ENCODE measurements around the gene CALHM2.

The CALHM2 gene

DNA sequence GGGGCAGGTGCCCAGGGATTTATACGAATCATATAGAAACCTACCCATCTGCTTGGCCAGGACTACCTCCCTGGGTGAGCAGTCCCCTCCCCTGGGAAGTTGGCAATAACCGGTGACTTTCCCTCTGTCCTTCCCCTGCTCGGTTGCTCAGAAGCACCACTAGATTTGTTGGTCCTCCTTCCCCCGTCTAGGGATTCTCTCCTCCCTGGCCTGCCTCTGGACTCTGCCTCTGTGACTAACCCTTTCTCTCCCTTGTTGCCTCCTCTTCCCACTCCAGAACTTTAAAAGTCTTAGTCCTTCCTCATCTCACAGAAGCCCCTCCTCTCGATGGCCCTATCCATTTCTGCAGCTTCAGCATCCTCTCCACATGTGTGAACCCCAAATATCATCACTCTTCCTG, 17.0 kb upstream of the CALHM2 start:
- TF ChIP-seq, protein P1, sequence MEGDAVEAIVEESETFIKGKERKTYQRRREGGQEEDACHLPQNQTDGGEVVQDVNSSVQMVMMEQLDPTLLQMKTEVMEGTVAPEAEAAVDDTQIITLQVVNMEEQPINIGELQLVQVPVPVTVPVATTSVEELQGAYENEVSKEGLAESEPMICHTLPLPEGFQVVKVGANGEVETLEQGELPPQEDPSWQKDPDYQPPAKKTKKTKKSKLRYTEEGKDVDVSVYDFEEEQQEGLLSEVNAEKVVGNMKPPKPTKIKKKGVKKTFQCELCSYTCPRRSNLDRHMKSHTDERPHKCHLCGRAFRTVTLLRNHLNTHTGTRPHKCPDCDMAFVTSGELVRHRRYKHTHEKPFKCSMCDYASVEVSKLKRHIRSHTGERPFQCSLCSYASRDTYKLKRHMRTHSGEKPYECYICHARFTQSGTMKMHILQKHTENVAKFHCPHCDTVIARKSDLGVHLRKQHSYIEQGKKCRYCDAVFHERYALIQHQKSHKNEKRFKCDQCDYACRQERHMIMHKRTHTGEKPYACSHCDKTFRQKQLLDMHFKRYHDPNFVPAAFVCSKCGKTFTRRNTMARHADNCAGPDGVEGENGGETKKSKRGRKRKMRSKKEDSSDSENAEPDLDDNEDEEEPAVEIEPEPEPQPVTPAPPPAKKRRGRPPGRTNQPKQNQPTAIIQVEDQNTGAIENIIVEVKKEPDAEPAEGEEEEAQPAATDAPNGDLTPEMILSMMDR (IDR thresholded peaks at IDR 0.05; ENCODE audit: control extremely low read depth, extremely low read depth, low read depth, missing control alignments): no peak
- ChIA-PET POLR2A (no interaction called here), CTCF (interaction anchor here (0.9 to 1.3 kb wide), 4 partner anchors 9 to 38 kb away, joined by 3 to 4 read pairs (median 3); partner anchors contain the start of gene CALHM3)
- DNase-seq (ENCODE audit: extremely low spot score): no peak

DNA sequence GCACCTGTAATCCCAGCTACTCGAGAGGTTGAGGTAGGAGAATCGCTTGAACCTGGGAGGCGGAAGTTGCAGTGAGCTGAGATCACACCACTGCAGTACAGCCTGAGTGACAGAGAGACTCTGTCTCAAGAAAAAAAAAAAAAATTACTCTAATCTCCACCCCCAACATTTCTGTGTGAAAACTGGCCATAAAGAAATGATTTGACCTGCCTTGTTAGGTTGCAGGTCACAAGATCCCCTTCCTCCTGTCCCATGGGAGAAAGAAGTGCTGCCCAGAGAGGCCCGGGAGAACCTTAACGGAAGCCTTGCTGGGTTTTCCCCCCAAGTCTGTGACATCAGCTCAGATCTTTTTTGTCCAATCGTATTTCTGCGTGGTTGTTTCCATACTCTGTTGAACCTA, 15.2 kb upstream of the CALHM2 start:
- TF ChIP-seq, protein P1 (IDR thresholded peaks at IDR 0.05; ENCODE audit: control extremely low read depth, extremely low read depth, low read depth, missing control alignments): no peak
- DNase-seq (ENCODE audit: extremely low spot score): peak; percentile 57
- ChIA-PET CTCF (interaction anchor here (1.1 to 2.9 kb wide), 6 partner anchors 9 to 138 kb away, joined by 3 to 15 read pairs (median 4); no protein-coding TSS in a partner anchor), POLR2A (interaction anchor here (0.7 kb wide), 1 partner anchor 24 kb away, joined by 4 read pairs; no protein-coding TSS in a partner anchor)

DNA sequence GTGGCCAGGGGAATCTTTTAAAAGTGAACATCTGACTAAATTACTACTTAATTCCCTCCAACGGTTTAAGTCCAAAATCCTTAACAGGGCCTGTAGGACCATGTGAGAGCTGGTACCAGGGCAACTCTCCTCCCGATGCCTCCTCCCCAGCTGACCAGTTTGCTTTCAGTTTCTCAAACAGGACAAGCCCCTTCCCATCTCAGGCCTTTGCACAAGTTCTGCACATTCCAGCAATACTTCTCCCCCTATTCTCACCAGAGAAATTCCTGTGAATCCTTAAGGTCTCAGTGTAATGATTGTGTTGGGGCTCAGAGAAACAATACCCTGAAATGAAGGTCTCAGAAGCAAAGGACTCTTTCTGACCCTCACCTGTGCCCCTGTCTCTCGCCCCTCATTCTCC, 14.6 kb upstream of the CALHM2 start:
- ChIA-PET CTCF (interaction anchor here (1.1 to 2.9 kb wide), 9 partner anchors 9 to 139 kb away, joined by 3 to 15 read pairs (median 4); partner anchors contain the start of gene CALHM2), POLR2A (interaction anchor here (0.7 kb wide), 1 partner anchor 23 kb away, joined by 4 read pairs; no protein-coding TSS in a partner anchor)
- DNase-seq (ENCODE audit: extremely low spot score): no peak
- TF ChIP-seq, protein P1 (IDR thresholded peaks at IDR 0.05; ENCODE audit: control extremely low read depth, extremely low read depth, low read depth, missing control alignments): no peak

DNA sequence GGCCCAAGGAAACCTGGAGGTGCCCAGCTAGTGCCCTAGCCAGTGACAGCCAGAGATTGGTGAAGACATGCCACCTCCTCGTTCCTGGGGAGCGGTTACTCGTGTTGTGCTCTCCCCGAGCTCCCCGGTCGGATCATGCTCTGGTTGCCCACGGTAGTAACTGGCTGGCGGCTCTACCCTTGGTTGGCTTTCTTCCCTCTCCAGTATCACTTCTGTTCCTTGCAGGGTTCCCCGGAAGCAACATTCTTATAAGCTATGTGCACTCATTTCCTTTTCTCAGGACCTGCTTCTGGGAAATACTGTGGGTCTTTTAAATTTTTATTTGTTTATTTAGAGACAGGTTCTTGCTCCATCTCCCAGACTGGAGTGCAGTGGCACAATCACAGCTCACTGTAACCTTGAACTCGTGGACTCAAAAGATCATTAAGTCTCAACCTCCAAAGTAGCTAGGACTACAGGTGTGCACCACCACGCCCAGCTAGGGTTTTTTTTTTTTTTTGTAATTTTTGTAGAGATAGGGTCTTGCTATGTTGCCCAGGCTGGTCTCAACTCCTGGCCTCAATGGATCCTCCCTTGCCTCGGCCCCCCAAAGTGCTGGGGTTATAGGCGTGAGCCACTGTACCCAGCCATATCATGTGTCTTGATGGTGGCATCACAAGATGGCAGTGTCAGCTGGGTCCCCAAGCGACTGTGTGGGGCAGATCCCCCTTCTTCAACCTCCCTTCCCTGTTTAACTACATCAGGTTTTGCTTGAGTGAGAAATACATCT, 13.4 kb upstream of the CALHM2 start:
- TF ChIP-seq, protein P1 (IDR thresholded peaks at IDR 0.05; ENCODE audit: control extremely low read depth, extremely low read depth, low read depth, missing control alignments): no peak
- POLR2A ChIA-PET: no interaction called here
- CTCF ChIA-PET: interaction anchor here (0.9 to 2.9 kb wide), 8 partner anchors 9 to 132 kb away, joined by 3 to 15 read pairs (median 6); partner anchors contain the start of gene CALHM2

DNA sequence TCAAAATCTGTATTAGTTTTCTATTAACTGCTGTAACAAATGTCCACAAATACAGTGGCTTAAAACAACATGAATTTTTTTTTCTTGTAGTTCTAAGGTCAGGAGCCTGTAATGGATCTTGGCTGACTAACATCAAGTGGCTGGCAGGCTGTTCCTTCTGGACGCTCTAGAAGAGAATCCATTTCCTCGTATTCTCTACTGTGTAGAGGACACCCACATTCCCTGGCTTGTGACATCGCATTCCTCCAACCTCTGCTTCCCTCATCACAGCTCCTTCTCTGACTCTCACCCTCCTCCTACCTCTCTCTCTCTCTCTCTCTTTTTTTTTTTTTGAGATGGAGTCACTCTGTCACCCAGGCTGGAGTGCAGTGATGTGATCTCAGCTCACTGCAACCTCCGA, 11.3 kb upstream of the CALHM2 start:
- no peak for DNase-seq (ENCODE audit: extremely low spot score)
- ChIA-PET CTCF (interaction anchor here (1.0 to 1.1 kb wide), 3 partner anchors 12 to 21 kb away, joined by 3 to 4 read pairs (median 4); no protein-coding TSS in a partner anchor), POLR2A (interaction anchor here (0.7 kb wide), 1 partner anchor 92 kb away, joined by 4 read pairs; no protein-coding TSS in a partner anchor)
- TF ChIP-seq, protein P1 (IDR thresholded peaks at IDR 0.05; ENCODE audit: control extremely low read depth, extremely low read depth, low read depth, missing control alignments): no peak

More for the DNA sequence above, 13.4 kb upstream of the CALHM2 start:
- no peak for DNase-seq (ENCODE audit: extremely low spot score)

DNA sequence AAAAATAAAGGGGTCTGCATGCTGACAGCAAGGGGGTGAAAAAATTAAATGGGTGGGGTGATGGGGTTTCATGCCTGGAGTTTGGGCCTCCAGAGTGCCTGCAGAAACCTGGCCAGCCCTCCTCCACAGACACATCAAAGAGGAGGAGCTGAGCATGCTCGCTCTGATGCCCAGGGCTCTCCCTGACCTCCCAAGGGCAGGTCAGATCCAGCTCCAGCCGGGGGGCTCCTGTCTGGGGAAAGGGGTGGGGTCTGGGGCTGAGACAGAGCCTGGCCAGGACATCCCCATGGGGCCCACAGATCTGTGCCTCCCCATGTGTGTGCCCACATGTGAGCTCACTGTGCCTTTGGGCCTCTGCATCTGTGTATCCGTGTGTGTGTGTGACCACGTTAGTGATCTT, 7.4 kb upstream of the CALHM2 start:
- no peak for DNase-seq (ENCODE audit: extremely low spot score)
- CTCF ChIA-PET: interaction anchor here (1.4 kb wide), 1 partner anchor 22 kb away, joined by 3 read pairs; no protein-coding TSS in a partner anchor
- POLR2A ChIA-PET: no interaction called here
- TF ChIP-seq, protein P1 (IDR thresholded peaks at IDR 0.05; ENCODE audit: control extremely low read depth, extremely low read depth, low read depth, missing control alignments): no peak

Data from GM10248 (cell line).